GM19372 (cell line): ENCODE measurements around the gene SPAG9.

Experiments used
- ATAC-seq: cut with Tn5 transposase; IDR thresholded peaks from one replicate; pipeline ENCODE4 v1.9.1; 2021; ENCODE audit warnings: mild to moderate bottlenecking, low read depth, moderate library complexity; ENCODE audit not compliant: unreplicated experiment

SPAG9 gene

DNA sequence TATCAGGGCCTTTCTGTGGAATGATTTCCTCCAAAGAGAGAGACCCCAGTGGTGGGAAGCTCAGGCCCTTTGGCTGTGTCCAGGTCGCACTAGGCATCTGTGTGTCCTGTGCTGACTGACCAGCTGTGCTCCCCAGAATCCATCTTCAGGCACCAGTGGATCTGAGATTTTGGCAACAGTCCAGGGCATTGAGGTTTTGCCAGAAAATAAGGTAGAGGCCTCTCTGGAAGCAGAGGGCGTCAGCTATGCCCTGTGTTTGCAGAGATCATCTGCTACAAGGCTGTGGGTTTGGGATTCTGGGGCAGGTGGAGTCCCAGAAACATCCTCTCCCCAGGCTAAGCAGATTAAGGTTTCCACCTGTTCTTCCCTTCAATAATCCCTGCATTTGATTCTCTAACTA is 197.1 kb downstream of the SPAG9 start:
- no peak for ATAC-seq

GRCh38 chr17:50922721-50923405 is 197.8 kb downstream of the SPAG9 start:
- ATAC-seq: no peak

DNA sequence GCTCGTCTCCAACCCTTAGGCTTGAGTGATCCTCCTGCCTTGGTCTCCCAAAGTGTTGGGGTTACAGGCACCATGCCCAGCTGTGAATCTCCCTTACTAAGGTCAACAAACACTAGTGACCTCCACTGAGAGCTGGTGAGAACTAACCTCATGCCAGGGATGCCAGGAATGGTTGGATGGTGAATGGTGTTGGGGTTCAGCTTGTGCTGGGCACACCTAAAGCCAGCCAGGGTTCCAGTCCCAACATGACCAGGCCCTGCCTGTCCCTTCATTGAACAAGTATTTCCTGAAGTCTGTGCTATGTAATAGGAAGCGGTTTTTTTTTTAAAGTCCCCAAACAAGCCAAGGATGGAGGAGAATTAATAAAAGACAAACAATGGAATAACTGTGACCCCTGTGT is 198.6 kb downstream of the SPAG9 start:
- no peak for ATAC-seq

GRCh38 chr17:50920891-50921586 is 199.6 kb downstream of the SPAG9 start:
- ATAC-seq: no peak

DNA sequence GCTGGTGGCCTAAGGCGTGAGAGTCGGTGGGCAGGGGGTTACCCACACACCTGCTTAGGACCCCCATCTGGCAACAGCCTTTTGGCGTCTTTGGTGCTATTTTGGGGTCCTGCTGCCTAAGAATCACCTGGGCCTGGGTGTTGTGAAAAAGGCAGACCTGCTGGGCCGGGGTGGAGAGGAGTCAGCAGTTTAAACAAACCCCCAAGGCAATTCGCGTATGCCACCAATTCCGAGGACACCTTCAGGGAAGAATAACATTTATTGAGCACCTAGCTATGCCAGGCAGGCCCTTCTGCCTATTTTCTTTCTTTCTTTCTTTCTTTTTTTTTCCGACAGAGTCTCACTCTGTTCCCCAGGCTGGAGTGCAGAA is 200.6 kb downstream of the SPAG9 start:
- no peak for ATAC-seq

DNA sequence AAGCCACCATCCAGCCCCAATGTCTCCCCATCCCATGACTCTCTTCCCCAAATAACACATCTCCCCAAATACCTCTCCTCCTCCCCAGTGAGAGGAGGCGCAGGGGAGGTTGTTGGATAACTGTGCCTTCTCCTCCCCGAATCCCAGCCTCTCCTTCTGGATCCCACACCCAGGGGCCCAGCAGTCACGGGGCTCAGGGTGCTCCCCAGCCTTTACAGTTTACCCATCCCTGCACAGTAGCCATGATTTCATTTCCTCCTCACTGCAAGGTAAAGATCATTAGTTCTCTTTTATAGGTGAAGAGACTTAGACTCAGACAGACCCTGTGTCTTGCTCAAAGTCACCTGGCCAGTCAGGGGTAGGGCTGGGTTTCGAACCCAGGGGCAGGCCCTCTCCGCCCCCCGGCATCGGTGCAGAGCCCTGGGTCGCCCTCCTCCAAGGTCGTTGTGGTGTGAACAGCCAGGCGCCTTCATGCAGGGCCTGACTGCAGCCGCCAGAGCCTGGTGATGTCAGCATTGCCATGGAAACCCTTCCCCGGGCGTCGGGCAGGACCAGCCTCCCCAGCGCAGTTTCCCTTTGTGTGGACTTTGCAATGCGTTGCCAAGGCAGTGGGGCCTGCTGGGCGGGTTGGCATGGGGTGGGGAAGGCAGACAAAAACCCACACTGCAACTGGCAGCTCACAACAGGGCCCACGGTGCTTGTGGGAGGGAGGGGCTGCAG is 201.2 kb downstream of the SPAG9 start:
- no peak for ATAC-seq

GRCh38 chr17:50918933-50919296 is 201.8 kb downstream of the SPAG9 start:
- no peak for ATAC-seq

DNA sequence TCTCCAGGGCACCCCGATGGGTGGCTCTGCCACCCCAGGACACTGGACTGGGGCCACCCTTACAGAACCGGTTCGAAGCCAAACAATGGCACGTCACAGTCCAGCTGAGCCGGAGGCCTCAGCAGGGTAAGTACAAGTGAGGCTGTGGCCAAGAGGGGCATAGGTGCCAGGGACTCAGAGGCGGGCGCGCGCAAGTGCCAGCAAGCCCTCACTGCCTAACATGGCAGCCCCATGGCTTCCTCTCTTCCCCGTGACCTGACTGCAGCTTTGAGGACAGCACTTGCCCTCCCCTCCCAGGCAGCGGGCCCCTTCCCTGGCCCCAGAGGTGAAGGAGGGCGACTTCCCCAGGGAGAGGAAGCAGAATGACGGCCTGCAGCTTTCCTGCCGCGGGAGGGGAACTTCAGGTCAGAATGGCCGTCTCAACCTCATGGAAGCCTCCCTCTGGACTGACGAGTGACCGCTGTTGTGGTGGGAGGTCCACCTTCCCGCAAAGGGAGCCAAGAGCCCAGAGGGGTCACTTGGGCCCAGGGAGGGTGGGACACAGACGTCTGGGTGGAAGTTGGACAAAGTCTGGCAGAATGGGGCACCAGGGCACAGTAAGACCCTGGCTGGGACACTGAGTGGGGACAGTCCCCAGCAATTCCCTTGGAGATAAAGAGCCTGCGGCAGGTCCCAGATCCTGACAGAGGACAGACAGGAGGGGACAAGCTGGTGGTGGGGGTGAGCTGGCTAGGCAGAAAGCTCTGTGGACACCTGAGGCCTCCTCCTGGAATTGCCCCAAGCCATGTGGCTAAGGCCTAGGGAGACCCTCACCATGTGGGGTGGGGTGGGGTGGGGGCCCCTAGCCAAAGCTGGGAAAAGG is 202.4 kb downstream of the SPAG9 start:
- no peak for ATAC-seq

DNA sequence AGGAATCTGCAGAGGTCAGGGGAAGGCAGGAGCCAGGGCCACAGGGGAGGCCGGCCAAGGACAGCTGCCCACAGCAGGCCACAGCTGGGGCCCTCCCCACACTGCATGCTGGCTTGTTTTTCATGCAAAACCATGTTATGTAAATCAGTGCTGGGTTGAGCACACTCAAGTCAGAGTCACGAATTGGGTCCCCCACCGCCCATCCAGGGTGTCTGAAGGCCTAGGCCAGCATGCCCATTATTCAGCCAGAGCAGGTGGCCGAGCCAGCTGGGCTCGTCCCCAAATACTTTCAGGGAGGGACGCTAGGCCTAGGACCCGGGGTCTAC is 203.3 kb downstream of the SPAG9 start:
- no peak for ATAC-seq

DNA sequence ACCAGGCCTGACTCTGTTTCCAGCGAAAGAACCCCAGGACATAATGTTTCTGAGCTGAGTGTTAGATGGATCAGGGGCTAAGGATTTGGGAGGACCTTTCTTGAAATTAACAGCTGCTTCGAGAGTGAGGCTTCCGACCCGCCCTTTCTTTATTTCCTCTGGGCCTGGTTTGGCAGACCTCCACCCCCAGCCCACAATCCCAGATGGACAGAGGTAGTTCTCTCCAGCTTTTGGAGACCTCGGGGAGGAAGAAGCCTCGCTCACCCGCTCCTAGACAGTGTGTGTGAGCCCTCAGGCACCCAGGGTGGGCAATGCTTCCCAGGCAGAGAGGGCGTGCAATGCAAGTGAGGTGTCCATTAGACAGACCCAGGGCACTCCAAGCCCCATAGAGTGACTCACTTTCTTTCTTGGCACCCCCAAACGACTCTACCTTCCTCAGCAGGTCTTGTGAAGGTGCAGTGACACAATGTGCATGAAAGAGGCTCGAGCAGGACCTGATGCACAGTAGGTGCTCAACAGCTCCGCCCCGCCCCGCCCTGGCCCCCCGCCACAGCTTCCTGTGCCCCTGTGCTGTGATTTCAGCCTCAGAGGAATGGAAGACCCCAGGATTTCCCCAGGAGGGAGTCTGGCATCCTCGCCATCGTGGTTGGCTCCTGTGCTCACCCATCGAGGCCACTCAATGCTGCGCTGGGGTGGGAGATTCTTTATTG is 203.8 kb downstream of the SPAG9 start:
- ATAC-seq: no peak

DNA sequence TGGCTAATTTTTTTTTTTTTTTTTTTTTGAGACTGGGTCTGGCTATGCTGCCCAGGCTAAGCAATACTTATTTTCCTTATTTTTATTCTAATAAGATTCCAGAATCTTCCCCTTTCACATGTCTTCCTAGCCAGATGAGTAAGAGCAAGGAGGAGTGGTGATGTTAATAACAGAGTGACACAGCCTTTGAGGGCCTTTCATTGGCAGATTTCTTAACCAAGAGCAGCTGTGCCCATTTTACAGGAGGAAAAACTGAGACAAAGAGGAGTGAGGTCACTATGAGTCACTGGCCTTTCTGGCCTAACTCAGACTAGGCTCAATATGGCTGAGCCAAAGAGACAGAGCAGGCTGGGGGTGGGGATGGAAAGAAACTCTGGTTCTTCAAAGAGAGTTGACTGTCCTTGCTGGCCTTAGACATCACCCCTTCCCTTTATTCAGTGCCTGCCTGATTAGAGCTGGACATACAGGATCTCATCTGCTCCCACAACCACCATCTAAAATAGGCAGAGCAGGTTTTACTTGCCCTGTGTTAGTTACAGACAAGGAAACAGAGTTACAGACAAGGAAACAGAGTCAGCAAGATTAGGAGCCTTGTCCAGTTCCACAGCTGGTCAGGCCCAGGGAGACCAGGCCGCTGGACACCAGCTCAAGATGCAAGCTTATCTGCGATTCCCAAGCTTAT is 204.5 kb downstream of the SPAG9 start:
- no peak for ATAC-seq

DNA sequence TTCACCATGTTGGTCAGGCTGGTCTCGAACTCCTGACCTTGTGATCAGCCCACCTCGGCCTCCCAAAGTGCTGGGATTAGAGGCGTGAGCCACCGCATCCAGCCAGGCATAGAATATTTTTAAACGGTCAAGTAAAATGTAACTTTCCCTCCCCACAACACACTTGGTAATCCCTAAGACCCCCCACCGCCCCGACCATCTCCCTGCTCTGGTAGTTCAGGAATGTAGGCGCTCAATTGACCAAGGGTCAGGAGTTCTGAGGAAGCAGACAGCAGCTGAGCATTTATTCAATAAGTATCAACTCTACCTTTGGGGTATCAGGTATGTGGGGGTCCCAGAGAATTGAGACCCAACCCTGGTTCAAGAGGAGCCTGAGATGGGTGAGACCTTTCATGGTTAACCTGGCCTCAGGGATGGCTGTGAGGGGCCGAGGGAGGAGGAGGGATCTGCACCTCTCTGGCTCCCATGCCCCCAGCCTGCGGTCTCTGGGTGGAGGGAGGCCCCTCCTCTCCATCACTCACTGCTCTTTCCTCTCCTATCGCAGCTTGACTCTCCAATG is 206.1 kb downstream of the SPAG9 start:
- no peak for ATAC-seq

- no peak for ATAC-seq
Observed at GRCh38 chr17:50913120-50913519, 207.5 kb downstream of the SPAG9 start.
